GM23338 (cell line): Measurements from ENCODE around the gene PDE4C. TPM values are rescaled to one million over a fixed set of nuclear protein-coding genes. Genes with fewer than 3 reads are reported as not detected.
A peak's percentile ranks its signal among the peaks of the same experiment; 100 is the strongest.

ENCODE experiments used
- ATAC-seq: fragments of 200-7000 bp; cut with Tn5 transposase; 3 replicates; pipeline ENCODE4 v1.9.1; 2020
- DNase-seq: peaks from one replicate; pipeline ENCODE4 v3.0.0-alpha.2; 2015; ENCODE audit warnings: low spot score
- H2AFZ ChIP-seq: fragments of 200-600 bp; sonication (generic); 2 replicates; pipeline ENCODE4 v1.8.0; 2016; ENCODE audit warnings: antibody characterized with exemption, mild to moderate bottlenecking, moderate library complexity
- H3F3A ChIP-seq: fragments of 200-600 bp; sonication (generic); replicated peaks from 2 replicates; pipeline ENCODE4 v1.8.0; 2017; ENCODE audit warnings: antibody characterized with exemption, mixed run types, low read depth
- H3K27ac ChIP-seq: fragments of 200-600 bp; sonication (generic); 2 replicates; pipeline ENCODE4 v1.6.1; 2016; ENCODE audit warnings: low read depth
- H3K27me3 ChIP-seq: fragments of 200-600 bp; sonication (generic); 2 replicates; pipeline ENCODE4 v1.8.0; 2016; ENCODE audit warnings: mild to moderate bottlenecking, mixed run types, moderate library complexity; ENCODE audit not compliant: insufficient read depth
- H3K36me3 ChIP-seq: fragments of 200-600 bp; sonication (generic); 2 replicates; pipeline ENCODE4 v1.8.0; 2016; ENCODE audit warnings: mild to moderate bottlenecking; ENCODE audit not compliant: insufficient read depth
- H3K4me1 ChIP-seq: fragments of 200-600 bp; sonication (generic); 2 replicates; pipeline ENCODE4 v1.8.0; 2016; ENCODE audit warnings: mild to moderate bottlenecking, moderate library complexity; ENCODE audit not compliant: insufficient read depth
- H3K4me2 ChIP-seq: fragments of 200-600 bp; sonication (generic); 2 replicates; pipeline ENCODE4 v1.7.1; 2017; ENCODE audit warnings: mixed run types
- H3K4me3 ChIP-seq: fragments of 200-600 bp; sonication (generic); 2 replicates; pipeline ENCODE4 v1.6.1; 2016; ENCODE audit warnings: mixed run types
- H3K79me2 ChIP-seq: fragments of 200-600 bp; sonication (generic); replicated peaks from 2 replicates; pipeline ENCODE4 v1.8.0; 2017; ENCODE audit warnings: mild to moderate bottlenecking; ENCODE audit not compliant: insufficient read depth
- H3K9me2 ChIP-seq: fragments of 200-600 bp; sonication (generic); 2 replicates; pipeline ENCODE4 v1.8.0; 2017; ENCODE audit not compliant: insufficient read depth
- H4K20me1 ChIP-seq: fragments of 200-600 bp; sonication (generic); replicated peaks from 2 replicates; pipeline ENCODE4 v1.8.0; 2017; ENCODE audit warnings: mild to moderate bottlenecking; ENCODE audit not compliant: insufficient read depth
- H3K27ac Mint-ChIP-seq: 2 replicates; pipeline ENCODE4 v1.8.0; 2020; ENCODE audit warnings: inconsistent platforms, mild to moderate bottlenecking, moderate library complexity, mixed read lengths
- H3K27me3 Mint-ChIP-seq: 3 replicates; pipeline ENCODE4 v1.8.0; 2022; ENCODE audit warnings: low read depth, mild to moderate bottlenecking, moderate library complexity, mixed read lengths, inconsistent platforms; ENCODE audit not compliant: insufficient read depth, poor library complexity
- H3K36me3 Mint-ChIP-seq: 3 replicates; pipeline ENCODE4 v1.8.0; 2021; ENCODE audit warnings: low read depth, mild to moderate bottlenecking, inconsistent platforms, moderate library complexity, mixed read lengths
- H3K4me1 Mint-ChIP-seq: 3 replicates; pipeline ENCODE4 v1.8.0; 2020; ENCODE audit warnings: mild to moderate bottlenecking, inconsistent platforms, mixed read lengths
- H3K4me3 Mint-ChIP-seq: 3 replicates; pipeline ENCODE4 v1.8.0; 2021; ENCODE audit warnings: moderate library complexity, mild to moderate bottlenecking, inconsistent platforms, mixed read lengths
- H3K9me3 Mint-ChIP-seq: 3 replicates; pipeline ENCODE4 v1.8.0; 2020; ENCODE audit warnings: moderate library complexity, mild to moderate bottlenecking, inconsistent platforms, mixed read lengths
- CREB1 ChIP-seq: fragments of 250-450 bp; sonication (Bioruptor Pico); IDR thresholded peaks from 2 replicates; pipeline ENCODE4 v1.5.0; 2020; ENCODE audit warnings: low read depth, mild to moderate bottlenecking, moderate library complexity
- REST ChIP-seq: IDR thresholded peaks from one replicate; pipeline ENCODE4 v1.6.1; 2018; ENCODE audit warnings: antibody characterized with exemption; ENCODE audit not compliant: unreplicated experiment
- polyA plus RNA-seq: library from polyadenylated mRNA; unstranded; fragments of >200 nt; fragmentation: Nextera tagmentation; extraction: Ambion mirVana; gene quantifications from 2 replicates; pipeline ENCODE4 v1.2.1, GENCODE V29; 2016
- total RNA-seq: library from RNA; depleted of rRNA; stranded (reverse); fragments of >200 nt; shearing (Covaris generic); gene quantifications from 2 replicates; pipeline ENCODE4 v1.2.3, GENCODE V29; 2014
- TF ChIP-seq, protein P1 (sequence below): fragments of 250-450 bp; sonication (Bioruptor Pico); IDR thresholded peaks from 2 replicates; pipeline ENCODE4 v1.5.0; 2020; ENCODE audit warnings: mild to moderate bottlenecking, moderate library complexity
- TF ChIP-seq, protein P2 (sequence below): IDR thresholded peaks from 2 replicates; pipeline ENCODE4 v1.6.1; 2016; ENCODE audit warnings: antibody characterized with exemption

PDE4C gene
- total and polyA plus RNA-seq, 2 experiments from 2014 or later: 1.6 to 3.6 TPM

DNA sequence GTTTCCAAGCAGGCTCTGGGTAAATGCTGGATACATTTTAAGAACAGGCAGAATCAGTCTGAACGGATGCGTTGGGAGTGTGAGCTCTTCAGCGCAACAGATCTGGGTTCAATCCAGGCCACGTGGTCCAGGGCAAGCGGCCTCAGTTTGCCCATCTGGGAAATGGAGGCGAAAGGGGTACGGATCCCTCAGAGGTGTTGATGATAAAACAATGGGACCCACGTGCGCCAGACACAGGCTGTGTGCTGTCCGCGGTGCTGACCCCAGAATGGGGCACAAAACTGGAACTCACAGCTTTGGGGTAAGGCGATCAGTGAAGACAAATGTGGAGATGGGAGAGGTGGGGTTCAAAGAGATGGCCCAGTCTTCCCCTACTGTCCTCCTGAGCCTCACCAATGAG lies 13.1 kb upstream of the PDE4C start:
- peak; percentile 74 for DNase-seq
- peaks cover 17% of the 10 kb centered on the region for H3K27me3 Mint-ChIP-seq

More for the DNA sequence above, 13.1 kb upstream of the PDE4C start:
- Histone ChIP-seq H3K4me2 (no peak overlapping the region), H2AFZ (no peak overlapping the region), H3K27ac (no peak overlapping the region), H4K20me1 (no peaks in the 10 kb centered on the region; the same call in 1 of the 2 replicates), H3K9me2 (no peaks in the 10 kb centered on the region), H3K79me2 (no peaks in the 10 kb centered on the region), H3K27me3 (no peaks in the 10 kb centered on the region), H3K4me3 (no peak overlapping the region), H3K4me1 (no peaks in the 10 kb centered on the region), H3K36me3 (no peaks in the 10 kb centered on the region), H3F3A (peaks cover 4% of the 10 kb centered on the region; the same call in 1 of the 2 replicates)
- ATAC-seq: peak; percentile 71
- peak; percentile 95 for TF ChIP-seq REST
- peak; percentile 43; the same call in 1 of the 2 replicates for TF ChIP-seq CREB1
- TF ChIP-seq, protein P1, sequence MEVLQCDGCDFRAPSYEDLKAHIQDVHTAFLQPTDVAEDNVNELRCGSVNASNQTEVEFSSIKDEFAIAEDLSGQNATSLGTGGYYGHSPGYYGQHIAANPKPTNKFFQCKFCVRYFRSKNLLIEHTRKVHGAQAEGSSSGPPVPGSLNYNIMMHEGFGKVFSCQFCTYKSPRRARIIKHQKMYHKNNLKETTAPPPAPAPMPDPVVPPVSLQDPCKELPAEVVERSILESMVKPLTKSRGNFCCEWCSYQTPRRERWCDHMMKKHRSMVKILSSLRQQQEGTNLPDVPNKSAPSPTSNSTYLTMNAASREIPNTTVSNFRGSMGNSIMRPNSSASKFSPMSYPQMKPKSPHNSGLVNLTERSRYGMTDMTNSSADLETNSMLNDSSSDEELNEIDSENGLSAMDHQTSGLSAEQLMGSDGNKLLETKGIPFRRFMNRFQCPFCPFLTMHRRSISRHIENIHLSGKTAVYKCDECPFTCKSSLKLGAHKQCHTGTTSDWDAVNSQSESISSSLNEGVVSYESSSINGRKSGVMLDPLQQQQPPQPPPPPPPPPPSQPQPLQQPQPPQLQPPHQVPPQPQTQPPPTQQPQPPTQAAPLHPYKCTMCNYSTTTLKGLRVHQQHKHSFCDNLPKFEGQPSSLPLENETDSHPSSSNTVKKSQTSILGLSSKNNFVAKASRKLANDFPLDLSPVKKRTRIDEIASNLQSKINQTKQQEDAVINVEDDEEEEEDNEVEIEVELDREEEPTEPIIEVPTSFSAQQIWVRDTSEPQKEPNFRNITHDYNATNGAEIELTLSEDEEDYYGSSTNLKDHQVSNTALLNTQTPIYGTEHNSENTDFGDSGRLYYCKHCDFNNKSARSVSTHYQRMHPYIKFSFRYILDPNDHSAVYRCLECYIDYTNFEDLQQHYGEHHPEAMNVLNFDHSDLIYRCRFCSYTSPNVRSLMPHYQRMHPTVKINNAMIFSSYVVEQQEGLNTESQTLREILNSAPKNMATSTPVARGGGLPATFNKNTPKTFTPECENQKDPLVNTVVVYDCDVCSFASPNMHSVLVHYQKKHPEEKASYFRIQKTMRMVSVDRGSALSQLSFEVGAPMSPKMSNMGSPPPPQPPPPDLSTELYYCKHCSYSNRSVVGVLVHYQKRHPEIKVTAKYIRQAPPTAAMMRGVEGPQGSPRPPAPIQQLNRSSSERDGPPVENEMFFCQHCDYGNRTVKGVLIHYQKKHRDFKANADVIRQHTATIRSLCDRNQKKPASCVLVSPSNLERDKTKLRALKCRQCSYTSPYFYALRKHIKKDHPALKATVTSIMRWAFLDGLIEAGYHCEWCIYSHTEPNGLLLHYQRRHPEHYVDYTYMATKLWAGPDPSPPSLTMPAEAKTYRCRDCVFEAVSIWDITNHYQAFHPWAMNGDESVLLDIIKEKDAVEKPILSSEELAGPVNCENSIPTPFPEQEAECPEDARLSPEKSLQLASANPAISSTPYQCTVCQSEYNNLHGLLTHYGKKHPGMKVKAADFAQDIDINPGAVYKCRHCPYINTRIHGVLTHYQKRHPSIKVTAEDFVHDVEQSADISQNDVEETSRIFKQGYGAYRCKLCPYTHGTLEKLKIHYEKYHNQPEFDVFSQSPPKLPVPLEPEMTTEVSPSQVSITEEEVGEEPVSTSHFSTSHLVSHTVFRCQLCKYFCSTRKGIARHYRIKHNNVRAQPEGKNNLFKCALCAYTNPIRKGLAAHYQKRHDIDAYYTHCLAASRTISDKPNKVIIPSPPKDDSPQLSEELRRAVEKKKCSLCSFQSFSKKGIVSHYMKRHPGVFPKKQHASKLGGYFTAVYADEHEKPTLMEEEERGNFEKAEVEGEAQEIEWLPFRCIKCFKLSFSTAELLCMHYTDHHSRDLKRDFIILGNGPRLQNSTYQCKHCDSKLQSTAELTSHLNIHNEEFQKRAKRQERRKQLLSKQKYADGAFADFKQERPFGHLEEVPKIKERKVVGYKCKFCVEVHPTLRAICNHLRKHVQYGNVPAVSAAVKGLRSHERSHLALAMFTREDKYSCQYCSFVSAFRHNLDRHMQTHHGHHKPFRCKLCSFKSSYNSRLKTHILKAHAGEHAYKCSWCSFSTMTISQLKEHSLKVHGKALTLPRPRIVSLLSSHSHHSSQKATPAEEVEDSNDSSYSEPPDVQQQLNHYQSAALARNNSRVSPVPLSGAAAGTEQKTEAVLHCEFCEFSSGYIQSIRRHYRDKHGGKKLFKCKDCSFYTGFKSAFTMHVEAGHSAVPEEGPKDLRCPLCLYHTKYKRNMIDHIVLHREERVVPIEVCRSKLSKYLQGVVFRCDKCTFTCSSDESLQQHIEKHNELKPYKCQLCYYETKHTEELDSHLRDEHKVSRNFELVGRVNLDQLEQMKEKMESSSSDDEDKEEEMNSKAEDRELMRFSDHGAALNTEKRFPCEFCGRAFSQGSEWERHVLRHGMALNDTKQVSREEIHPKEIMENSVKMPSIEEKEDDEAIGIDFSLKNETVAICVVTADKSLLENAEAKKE (CRISPR knock-in tag): no peak
- TF ChIP-seq, protein P2, sequence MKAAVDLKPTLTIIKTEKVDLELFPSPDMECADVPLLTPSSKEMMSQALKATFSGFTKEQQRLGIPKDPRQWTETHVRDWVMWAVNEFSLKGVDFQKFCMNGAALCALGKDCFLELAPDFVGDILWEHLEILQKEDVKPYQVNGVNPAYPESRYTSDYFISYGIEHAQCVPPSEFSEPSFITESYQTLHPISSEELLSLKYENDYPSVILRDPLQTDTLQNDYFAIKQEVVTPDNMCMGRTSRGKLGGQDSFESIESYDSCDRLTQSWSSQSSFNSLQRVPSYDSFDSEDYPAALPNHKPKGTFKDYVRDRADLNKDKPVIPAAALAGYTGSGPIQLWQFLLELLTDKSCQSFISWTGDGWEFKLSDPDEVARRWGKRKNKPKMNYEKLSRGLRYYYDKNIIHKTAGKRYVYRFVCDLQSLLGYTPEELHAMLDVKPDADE: no peak
- Mint-ChIP-seq H3K4me1 (no peaks in the 10 kb centered on the region; the same call in 2 of the 3 replicates), H3K36me3 (no peaks in the 10 kb centered on the region), H3K27ac (no peak overlapping the region), H3K9me3 (no peaks in the 10 kb centered on the region; the same call in 2 of the 3 replicates), H3K4me3 (no peak overlapping the region)
